Upper lobe of left lung (tissue), 4 donors: Measurements from ENCODE around the gene DDX1.

ENCODE experiments used
- EP300 ChIP-seq, 4 donors: sonication (generic); formaldehyde crosslinking; IDR thresholded peaks; one replicate each; pipeline ENCODE4 v1.5.1; 2017; ENCODE audit warnings: antibody characterized with exemption in 4 of 4, control low read depth in 2 of 4
- POLR2A ChIP-seq, 4 donors: fragments of 450-650 bp; IDR thresholded peaks; one replicate each; pipeline ENCODE4 v1.5.1; 2016 to 2017; ENCODE audit warnings: antibody characterized with exemption in 4 of 4, mild to moderate bottlenecking in 2 of 4
- POLR2AphosphoS5 ChIP-seq, 2 donors: sonication (generic); formaldehyde crosslinking; IDR thresholded peaks; one replicate each; pipeline ENCODE4 v1.5.1; 2017; ENCODE audit warnings: antibody characterized with exemption in 2 of 2
- TF ChIP-seq, protein P1 (sequence below), 6 experiments: fragments of 450-650 bp in 4 of 6; fragments of 200-600 bp in 2 of 6; sonication (generic) in 2 of 6; IDR thresholded peaks; one replicate each; pipeline ENCODE4 v1.5.1; 2016 to 2019; ENCODE audit warnings: antibody characterized with exemption in 6 of 6

GRCh38 chr2:15599994-15600393 lies 8.3 kb downstream of the DDX1 start:
- no peak for TF ChIP-seq POLR2A (IDR thresholded peaks at IDR 0.05)
- TF ChIP-seq, protein P1, sequence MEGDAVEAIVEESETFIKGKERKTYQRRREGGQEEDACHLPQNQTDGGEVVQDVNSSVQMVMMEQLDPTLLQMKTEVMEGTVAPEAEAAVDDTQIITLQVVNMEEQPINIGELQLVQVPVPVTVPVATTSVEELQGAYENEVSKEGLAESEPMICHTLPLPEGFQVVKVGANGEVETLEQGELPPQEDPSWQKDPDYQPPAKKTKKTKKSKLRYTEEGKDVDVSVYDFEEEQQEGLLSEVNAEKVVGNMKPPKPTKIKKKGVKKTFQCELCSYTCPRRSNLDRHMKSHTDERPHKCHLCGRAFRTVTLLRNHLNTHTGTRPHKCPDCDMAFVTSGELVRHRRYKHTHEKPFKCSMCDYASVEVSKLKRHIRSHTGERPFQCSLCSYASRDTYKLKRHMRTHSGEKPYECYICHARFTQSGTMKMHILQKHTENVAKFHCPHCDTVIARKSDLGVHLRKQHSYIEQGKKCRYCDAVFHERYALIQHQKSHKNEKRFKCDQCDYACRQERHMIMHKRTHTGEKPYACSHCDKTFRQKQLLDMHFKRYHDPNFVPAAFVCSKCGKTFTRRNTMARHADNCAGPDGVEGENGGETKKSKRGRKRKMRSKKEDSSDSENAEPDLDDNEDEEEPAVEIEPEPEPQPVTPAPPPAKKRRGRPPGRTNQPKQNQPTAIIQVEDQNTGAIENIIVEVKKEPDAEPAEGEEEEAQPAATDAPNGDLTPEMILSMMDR (IDR thresholded peaks at IDR 0.05) = no peak
- no peak for TF ChIP-seq POLR2AphosphoS5 (IDR thresholded peaks at IDR 0.05)
- TF ChIP-seq EP300 (IDR thresholded peaks at IDR 0.05) = no peak
